DOHH2 (cell line): ENCODE results near the gene ITSN2.

Source experiments
- CTCF ChIP-seq: fragments of 200-600 bp; sonication (generic); IDR thresholded peaks from one replicate; pipeline ENCODE4 v1.5.1; 2014; ENCODE audit warnings: antibody characterized with exemption, mild to moderate bottlenecking, low read depth, low read length; ENCODE audit not compliant: poor library complexity, severe bottlenecking
- EZH2phosphoT487 ChIP-seq: fragments of 200-600 bp; sonication (generic); IDR thresholded peaks from 2 replicates; pipeline ENCODE4 v1.6.1; 2017; ENCODE audit warnings: borderline replicate concordance, mild to moderate bottlenecking, antibody characterized with exemption, low read length, moderate library complexity, mixed read lengths

GRCh38 chr2:24228470-24228869 lies 131.9 kb downstream of the ITSN2 start:
- TF ChIP-seq CTCF (peak; percentile 41), EZH2phosphoT487 (no peak)
